Measurements from ENCODE around the gene PATL1. TPM values are rescaled to one million over a fixed set of nuclear protein-coding genes. Genes with fewer than 3 reads are reported as not detected.
A peak's percentile ranks its signal among the peaks of the same experiment; 100 is the strongest.

The PATL1 gene
- total RNA-seq, 1 donor from 2014 or later, result 15.3 TPM

DNA sequence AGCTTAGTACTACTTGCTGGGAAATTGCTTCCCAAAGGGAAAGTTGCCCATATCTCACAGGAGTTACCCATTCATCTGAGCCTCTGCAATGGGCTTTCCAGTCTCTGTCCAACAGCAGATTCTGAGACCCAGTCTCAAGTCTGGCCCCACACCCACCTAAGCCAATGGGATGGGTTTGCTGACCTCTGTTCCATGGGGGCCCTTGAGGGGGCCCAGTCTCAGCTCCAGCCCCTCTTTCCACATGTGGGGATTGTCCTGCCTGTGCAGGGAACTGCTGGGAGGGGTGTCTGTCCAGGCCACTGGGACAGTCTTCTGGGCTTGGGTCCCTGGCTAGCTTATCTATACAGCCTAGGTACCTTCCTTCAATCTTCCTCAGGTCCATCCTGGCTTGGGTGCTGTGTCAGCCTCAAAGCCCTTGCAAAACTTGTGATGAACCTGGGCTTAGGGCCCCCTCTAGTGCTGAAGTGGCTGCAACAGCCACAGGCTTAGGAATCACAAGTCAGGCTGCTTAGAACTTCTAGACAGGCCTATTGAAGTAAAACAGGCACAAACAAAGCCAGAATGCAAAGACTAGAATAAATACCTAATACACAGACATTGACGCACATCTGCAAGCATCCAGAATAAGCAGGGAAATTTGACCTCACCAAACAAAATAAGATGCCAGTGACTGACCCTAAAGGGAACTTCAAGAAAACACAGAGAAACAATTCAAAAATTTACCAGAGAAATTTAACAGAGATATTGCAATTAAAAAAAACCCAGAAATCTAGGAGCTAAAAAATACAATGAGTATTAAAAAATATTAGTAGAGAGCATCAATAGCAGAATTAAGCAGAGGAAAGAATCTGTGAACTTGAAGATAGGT lies 11.7 kb upstream of the PATL1 start:
- Mint-ChIP-seq H3K27ac (no peak overlapping the region), H3K4me3 (no peak overlapping the region), H3K27me3 (ENCODE audit: insufficient read depth, low read depth) (no peaks in the 10 kb centered on the region), H3K4me1 (no peaks in the 10 kb centered on the region), H3K36me3 (no peaks in the 10 kb centered on the region), H3K9me3 (no peaks in the 10 kb centered on the region)
- Histone ChIP-seq H3K27me3 (peaks cover 12% of the 10 kb centered on the region), H3K79me2 (ENCODE audit: low read depth) (no peaks in the 10 kb centered on the region), H4K20me1 (ENCODE audit: low read depth) (no peaks in the 10 kb centered on the region), H2AFZ (replicated peaks) (peak overlapping the region; percentile 38), H3F3A (ENCODE audit: low read depth) (peaks cover 8% of the 10 kb centered on the region), H3K4me2 (peak overlapping the region; percentile 21), H3K4me1 (peaks cover 9% of the 10 kb centered on the region), H3K4me3 (no peak overlapping the region), H3K9me3 (ENCODE audit: low read depth) (no peaks in the 10 kb centered on the region), H3K9ac (no peak overlapping the region), H3K36me3 (no peaks in the 10 kb centered on the region), H3K27ac (no peak overlapping the region)
- peak; percentile 86 for DNase-seq (ENCODE audit: low spot score)
- TF ChIP-seq EZH2phosphoT487 (IDR thresholded peaks at IDR 0.05), result no peak
- no peak for TF ChIP-seq EZH2 (IDR thresholded peaks at IDR 0.05)
- TF ChIP-seq, protein P1, sequence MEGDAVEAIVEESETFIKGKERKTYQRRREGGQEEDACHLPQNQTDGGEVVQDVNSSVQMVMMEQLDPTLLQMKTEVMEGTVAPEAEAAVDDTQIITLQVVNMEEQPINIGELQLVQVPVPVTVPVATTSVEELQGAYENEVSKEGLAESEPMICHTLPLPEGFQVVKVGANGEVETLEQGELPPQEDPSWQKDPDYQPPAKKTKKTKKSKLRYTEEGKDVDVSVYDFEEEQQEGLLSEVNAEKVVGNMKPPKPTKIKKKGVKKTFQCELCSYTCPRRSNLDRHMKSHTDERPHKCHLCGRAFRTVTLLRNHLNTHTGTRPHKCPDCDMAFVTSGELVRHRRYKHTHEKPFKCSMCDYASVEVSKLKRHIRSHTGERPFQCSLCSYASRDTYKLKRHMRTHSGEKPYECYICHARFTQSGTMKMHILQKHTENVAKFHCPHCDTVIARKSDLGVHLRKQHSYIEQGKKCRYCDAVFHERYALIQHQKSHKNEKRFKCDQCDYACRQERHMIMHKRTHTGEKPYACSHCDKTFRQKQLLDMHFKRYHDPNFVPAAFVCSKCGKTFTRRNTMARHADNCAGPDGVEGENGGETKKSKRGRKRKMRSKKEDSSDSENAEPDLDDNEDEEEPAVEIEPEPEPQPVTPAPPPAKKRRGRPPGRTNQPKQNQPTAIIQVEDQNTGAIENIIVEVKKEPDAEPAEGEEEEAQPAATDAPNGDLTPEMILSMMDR (IDR thresholded peaks at IDR 0.05), result peak; percentile 88

DNA sequence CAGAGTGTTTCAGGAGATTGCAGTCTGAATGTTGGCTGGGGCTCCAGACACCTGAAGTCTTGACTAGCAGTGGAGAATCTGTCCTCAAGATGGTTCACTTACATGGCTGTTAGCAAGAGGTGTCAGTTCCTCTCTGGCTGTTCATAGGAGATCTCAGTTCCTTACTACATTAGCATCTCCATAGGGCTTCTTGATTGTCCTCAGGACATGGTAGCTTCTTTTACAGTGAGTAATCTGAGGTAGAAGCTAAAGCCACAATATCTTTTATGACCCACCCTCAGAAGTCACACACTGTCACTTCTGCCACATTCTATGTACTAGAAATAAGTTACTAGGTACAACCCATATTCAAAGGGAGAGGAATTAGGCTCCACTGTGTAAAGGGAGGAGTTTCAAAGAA lies 10.5 kb upstream of the PATL1 start:
- Mint-ChIP-seq H3K27me3 (ENCODE audit: insufficient read depth, low read depth) (no peaks in the 10 kb centered on the region), H3K9me3 (no peaks in the 10 kb centered on the region), H3K4me1 (no peaks in the 10 kb centered on the region), H3K4me3 (no peak overlapping the region), H3K27ac (no peak overlapping the region), H3K36me3 (no peaks in the 10 kb centered on the region)
- no peak for DNase-seq (ENCODE audit: low spot score)
- Histone ChIP-seq H3F3A (ENCODE audit: low read depth) (peaks cover 8% of the 10 kb centered on the region), H3K27ac (no peak overlapping the region), H3K4me3 (no peak overlapping the region), H3K79me2 (ENCODE audit: low read depth) (no peaks in the 10 kb centered on the region), H3K4me1 (peaks cover 9% of the 10 kb centered on the region), H3K27me3 (no peaks in the 10 kb centered on the region), H2AFZ (replicated peaks) (no peak overlapping the region), H3K4me2 (no peak overlapping the region), H3K9ac (no peak overlapping the region), H3K36me3 (no peaks in the 10 kb centered on the region), H4K20me1 (ENCODE audit: low read depth) (no peaks in the 10 kb centered on the region), H3K9me3 (ENCODE audit: low read depth) (no peaks in the 10 kb centered on the region)
- TF ChIP-seq EZH2phosphoT487 (IDR thresholded peaks at IDR 0.05), result no peak
- no peak for TF ChIP-seq EZH2 (IDR thresholded peaks at IDR 0.05)

DNA sequence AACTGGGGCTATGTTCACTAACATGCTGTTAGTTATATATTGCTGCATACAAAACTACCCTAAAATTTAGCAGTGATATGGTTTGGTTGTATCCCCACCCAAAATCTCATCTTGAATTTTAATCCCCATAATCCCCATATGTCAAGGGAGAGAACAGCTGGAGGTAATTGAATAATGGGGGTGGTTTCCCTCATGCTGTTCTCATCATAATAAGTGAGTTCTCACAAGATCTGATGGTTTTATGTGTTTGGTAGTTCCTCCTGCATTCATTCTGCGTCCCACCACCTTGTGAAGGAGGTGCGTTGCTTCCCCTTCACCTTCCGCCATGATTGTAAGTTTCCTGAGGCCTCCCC lies 10.0 kb upstream of the PATL1 start:
- H3F3A ChIP-seq (ENCODE audit: low read depth), result peaks cover 8% of the 10 kb centered on the region
- no peak overlapping the region for H3K4me3 ChIP-seq
- no peaks in the 10 kb centered on the region for H3K27me3 ChIP-seq
- peaks cover 9% of the 10 kb centered on the region for H3K4me1 ChIP-seq
- H3K27ac ChIP-seq, result no peak overlapping the region
- Mint-ChIP-seq H3K4me1 (no peaks in the 10 kb centered on the region), H3K36me3 (no peaks in the 10 kb centered on the region), H3K9me3 (no peaks in the 10 kb centered on the region), H3K4me3 (no peak overlapping the region), H3K27ac (no peak overlapping the region), H3K27me3 (ENCODE audit: insufficient read depth, low read depth) (no peaks in the 10 kb centered on the region)
- H3K4me2 ChIP-seq, result no peak overlapping the region
- no peaks in the 10 kb centered on the region for H3K9me3 ChIP-seq (ENCODE audit: low read depth)
- TF ChIP-seq EZH2phosphoT487 (IDR thresholded peaks at IDR 0.05) (no peak), EZH2 (IDR thresholded peaks at IDR 0.05) (no peak)
- TF ChIP-seq, protein P1 (IDR thresholded peaks at IDR 0.05), result no peak
- H3K9ac ChIP-seq, result no peak overlapping the region
- no peak for DNase-seq (ENCODE audit: low spot score)
- no peaks in the 10 kb centered on the region for H3K36me3 ChIP-seq
- H3K79me2 ChIP-seq (ENCODE audit: low read depth), result no peaks in the 10 kb centered on the region
- H2AFZ ChIP-seq (replicated peaks), result no peak overlapping the region
- H4K20me1 ChIP-seq (ENCODE audit: low read depth), result no peaks in the 10 kb centered on the region
